AG09319 (cell line): Measurements from ENCODE around the gene SMIM21.

Source experiments
- DNase-seq: peaks from one replicate; pipeline ENCODE4 v3.0.0-alpha.2; 2010; ENCODE audit warnings: low read depth; ENCODE audit errors: extremely low read depth
- CTCF ChIP-seq: IDR thresholded peaks from 2 replicates; pipeline ENCODE4 v1.5.1; 2011; ENCODE audit warnings: low read depth, mild to moderate bottlenecking, inconsistent platforms, low read length, moderate library complexity

Gene SMIM21

GRCh38 chr18:75429975-75430374, 2.5 kb upstream of the SMIM21 start:
- TF ChIP-seq CTCF: no peak
- DNase-seq: no peak

- DNase-seq: no peak
- TF ChIP-seq CTCF: no peak
Measured at GRCh38 chr18:75428490-75428889, 987 bp upstream of the SMIM21 start.

GRCh38 chr18:75422341-75422910, 5.1 kb downstream of the SMIM21 start:
- TF ChIP-seq CTCF: no peak
- DNase-seq: no peak

- no peak for DNase-seq
- no peak for TF ChIP-seq CTCF
Measured at GRCh38 chr18:75421656-75422055, 5.8 kb downstream of the SMIM21 start.

GRCh38 chr18:75418293-75419005, 9.1 kb downstream of the SMIM21 start:
- TF ChIP-seq CTCF: no peak
- DNase-seq: no peak

GRCh38 chr18:75410611-75411010, 16.9 kb downstream of the SMIM21 start:
- no peak for DNase-seq
- no peak for TF ChIP-seq CTCF

- TF ChIP-seq CTCF: no peak
- no peak for DNase-seq
Measured at GRCh38 chr18:75409806-75410205, 17.7 kb downstream of the SMIM21 start.
